ENCODE measurements around the gene WNT3A. TPM values are rescaled to one million over a fixed set of nuclear protein-coding genes. Genes with fewer than 3 reads are reported as not detected.

Gene WNT3A
- total and polyA plus RNA-seq, 2 of the 4 experiments (the other 2 are of a cell fraction): not detected

DNA sequence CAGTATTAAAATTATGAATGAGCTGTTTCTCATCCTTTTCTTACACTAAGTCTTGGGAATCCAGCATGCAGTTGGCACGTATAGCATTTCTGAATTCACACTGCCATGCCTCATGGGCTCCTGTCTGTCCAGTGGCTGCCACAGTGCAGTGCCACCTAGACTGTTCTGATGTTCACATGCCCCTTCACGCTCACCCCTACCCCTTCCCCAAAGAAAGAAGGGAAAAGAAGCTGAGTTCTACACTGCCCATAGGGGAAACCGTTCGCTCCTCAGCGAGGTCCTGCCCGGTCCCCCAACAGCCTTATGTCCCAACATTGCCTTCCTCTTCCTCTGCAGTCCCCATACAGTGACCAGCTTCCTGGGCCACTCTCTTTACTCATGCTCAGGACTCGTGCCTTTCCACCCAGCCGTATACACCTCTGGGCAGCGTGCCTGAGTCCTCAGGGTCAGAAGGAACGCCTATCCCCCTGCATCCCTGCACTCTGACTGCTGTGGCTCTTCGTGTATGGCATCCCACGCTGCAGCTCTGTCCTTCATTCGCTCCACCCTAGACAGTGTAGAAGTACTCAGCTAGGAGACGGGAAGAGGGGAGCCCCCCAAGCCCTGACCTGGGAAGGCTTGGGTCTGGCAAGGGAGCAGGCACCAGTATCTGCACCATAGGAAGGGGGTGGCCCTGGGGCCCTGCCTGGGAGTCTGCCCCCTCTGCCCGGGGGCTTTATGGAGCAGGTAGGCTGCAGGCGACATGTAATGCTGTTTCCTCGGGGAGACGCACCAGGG lies 51.6 kb downstream of the WNT3A start:
- ChIA-PET CTCF (no interaction called here), POLR2A (ENCODE audit: unreplicated experiment) (no interaction called here)
- H3K4me1 ChIP-seq (ENCODE audit: control insufficient read depth, insufficient read depth, low read length): peaks cover 2% of the 10 kb centered on the region; the same call in 1 of the 2 replicates
- H2AK5ac ChIP-seq (ENCODE audit: low read depth, low read length): no peak overlapping the region
- DNase-seq (no peak), ATAC-seq (ENCODE audit: low read depth) (no peak)
- WGBS, 2 experiments (ENCODE audit: extremely low coverage in 2 of 2, insufficient read length in 1 of 2): 26% methylated on average over 8 of the region's 18 CpGs; no CpG with 5 or more reads in 1 of the 2 experiments
- H3K36me3 ChIP-seq (ENCODE audit: control insufficient read depth, insufficient read depth, low read length): no peaks in the 10 kb centered on the region
- no peak overlapping the region for H2BK120ac ChIP-seq (ENCODE audit: low read depth, low read length)
- no TSS peak for BruUV-seq (replicated peaks)
- H3K9me1 ChIP-seq (ENCODE audit: insufficient read depth, low read length): no peaks in the 10 kb centered on the region
- peaks cover 13% of the 10 kb centered on the region; the same call in 1 of the 2 replicates for H3K9me3 ChIP-seq (ENCODE audit: control insufficient read depth, insufficient read depth, low read length)
- H3K14ac ChIP-seq (replicated peaks; ENCODE audit: low read depth, low read length): no peak overlapping the region
- no peak overlapping the region for H2AK9ac ChIP-seq (replicated peaks; ENCODE audit: low read depth, low read length, poor library complexity)
- no peak overlapping the region for H4K8ac ChIP-seq (ENCODE audit: low read depth in 2 of 2, low read length in 2 of 2)
- no peak overlapping the region for H3K4ac ChIP-seq (ENCODE audit: low read depth, low read length)
- no peaks in the 10 kb centered on the region for H4K20me1 ChIP-seq (ENCODE audit: insufficient read depth, low read length)
- no peak overlapping the region for H3K9ac ChIP-seq (ENCODE audit: low read depth, low read length)
- no peak overlapping the region for H2BK20ac ChIP-seq (ENCODE audit: low read depth, low read length)
- H3K27ac ChIP-seq (ENCODE audit: insufficient read depth, low read length): no peak overlapping the region
- H3K56ac ChIP-seq (ENCODE audit: extremely low read depth, insufficient read depth, low read length): no peak overlapping the region
- in situ Hi-C loops (cut with MboI; ENCODE audit: low sequenced_read_pairs) (no loop called here), intact Hi-C loops (cut with micrococcal nuclease) (no loop called here), dilution Hi-C loops (cut with HindIII; ENCODE audit: low sequenced_read_pairs, unreplicated experiment) (no loop called here)
- no peak overlapping the region for H4K91ac ChIP-seq (ENCODE audit: insufficient read depth, low read depth, low read length)
- no peak overlapping the region for H2AFZ ChIP-seq (replicated peaks; ENCODE audit: low read length, poor library complexity)
- H3K27me3 ChIP-seq (ENCODE audit: control insufficient read depth, insufficient read depth, low read length): peaks cover 35% of the 10 kb centered on the region
- H4K5ac ChIP-seq (ENCODE audit: low read depth, low read length): no peak overlapping the region
- H3K4me2 ChIP-seq (ENCODE audit: low read depth, low read length): no peak overlapping the region
- H3K18ac ChIP-seq (ENCODE audit: low read depth, low read length): no peak overlapping the region
- TF ChIP-seq, protein P1, sequence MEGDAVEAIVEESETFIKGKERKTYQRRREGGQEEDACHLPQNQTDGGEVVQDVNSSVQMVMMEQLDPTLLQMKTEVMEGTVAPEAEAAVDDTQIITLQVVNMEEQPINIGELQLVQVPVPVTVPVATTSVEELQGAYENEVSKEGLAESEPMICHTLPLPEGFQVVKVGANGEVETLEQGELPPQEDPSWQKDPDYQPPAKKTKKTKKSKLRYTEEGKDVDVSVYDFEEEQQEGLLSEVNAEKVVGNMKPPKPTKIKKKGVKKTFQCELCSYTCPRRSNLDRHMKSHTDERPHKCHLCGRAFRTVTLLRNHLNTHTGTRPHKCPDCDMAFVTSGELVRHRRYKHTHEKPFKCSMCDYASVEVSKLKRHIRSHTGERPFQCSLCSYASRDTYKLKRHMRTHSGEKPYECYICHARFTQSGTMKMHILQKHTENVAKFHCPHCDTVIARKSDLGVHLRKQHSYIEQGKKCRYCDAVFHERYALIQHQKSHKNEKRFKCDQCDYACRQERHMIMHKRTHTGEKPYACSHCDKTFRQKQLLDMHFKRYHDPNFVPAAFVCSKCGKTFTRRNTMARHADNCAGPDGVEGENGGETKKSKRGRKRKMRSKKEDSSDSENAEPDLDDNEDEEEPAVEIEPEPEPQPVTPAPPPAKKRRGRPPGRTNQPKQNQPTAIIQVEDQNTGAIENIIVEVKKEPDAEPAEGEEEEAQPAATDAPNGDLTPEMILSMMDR (conservative IDR thresholded peaks at IDR 0.05; ENCODE audit: low read depth, low read length): no peak
- TF ChIP-seq BHLHE40 (IDR thresholded peaks at IDR 0.05; ENCODE audit: low read depth, low read length): no peak
- TF ChIP-seq RCOR1 (IDR thresholded peaks at IDR 0.05; ENCODE audit: insufficient replicate concordance, low read length): no peak
- no peak for TF ChIP-seq NFE2L2 (IDR thresholded peaks at IDR 0.05; ENCODE audit: low read depth, low read length)
- TF ChIP-seq, protein P2, sequence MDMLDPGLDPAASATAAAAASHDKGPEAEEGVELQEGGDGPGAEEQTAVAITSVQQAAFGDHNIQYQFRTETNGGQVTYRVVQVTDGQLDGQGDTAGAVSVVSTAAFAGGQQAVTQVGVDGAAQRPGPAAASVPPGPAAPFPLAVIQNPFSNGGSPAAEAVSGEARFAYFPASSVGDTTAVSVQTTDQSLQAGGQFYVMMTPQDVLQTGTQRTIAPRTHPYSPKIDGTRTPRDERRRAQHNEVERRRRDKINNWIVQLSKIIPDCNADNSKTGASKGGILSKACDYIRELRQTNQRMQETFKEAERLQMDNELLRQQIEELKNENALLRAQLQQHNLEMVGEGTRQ (IDR thresholded peaks at IDR 0.05; ENCODE audit: low read depth, low read length): no peak
- TF ChIP-seq MAZ (IDR thresholded peaks at IDR 0.05; ENCODE audit: borderline replicate concordance, low read depth, low read length): no peak
- no peak for TF ChIP-seq CHD1 (IDR thresholded peaks at IDR 0.05; ENCODE audit: low read depth, low read length)
- no peak for TF ChIP-seq CEBPB (IDR thresholded peaks at IDR 0.05; ENCODE audit: low read depth, low read length)
- no peak for TF ChIP-seq RFX5 (IDR thresholded peaks at IDR 0.05; ENCODE audit: low read depth, low read length)
- no peaks in the 10 kb centered on the region for H3K79me1 ChIP-seq (ENCODE audit: low read depth in 1 of 2, low read length in 2 of 2)
- no peak overlapping the region for H2BK5ac ChIP-seq (ENCODE audit: low read depth, low read length, poor library complexity, severe bottlenecking)
- H2BK15ac ChIP-seq (ENCODE audit: low read depth, low read length): no peak overlapping the region
- H3K4me3 ChIP-seq (ENCODE audit: insufficient read depth, low read depth, low read length): no peak overlapping the region
- H3K23ac ChIP-seq (ENCODE audit: low read depth, low read length): no peak overlapping the region
